Endothelial cell of umbilical vein (primary cell): Measurements from ENCODE around the gene MCF2L. TPM values are rescaled to one million over a fixed set of nuclear protein-coding genes. Genes with fewer than 3 reads are reported as not detected.

Source experiments
- BruUV-seq: library from RNA; stranded (reverse); fragments of 400-500 nt; replicated peaks from 2 replicates; lab custom pipeline; 2021; lab: Mats Ljungman, UMichigan
- CTCF ChIA-PET: fragments of 300-600, 350-600 bp; sonication (Branson Sonifier 250); formaldehyde crosslinking; loops from one replicate; lab custom pipeline; 2021; ENCODE audit warnings: antibody characterized with exemption, inconsistent platforms; lab: Charles Lee
- POLR2A ChIA-PET: fragments of 300-600, 350-600 bp; sonication (Branson Sonifier 250); formaldehyde crosslinking; loops from one replicate; lab custom pipeline; 2021; ENCODE audit warnings: antibody characterized with exemption, inconsistent platforms; lab: Charles Lee
- DNase-seq: peaks from one replicate; pipeline ENCODE4 v3.0.0-alpha.2; 2011; ENCODE audit warnings: low read depth, low spot score
- FAIRE-seq: peaks from 2 replicates; lab custom pipeline; 2011; peaks lifted over from hg19 to GRCh38; lab: Jason Lieb, UNC
- H2AFZ ChIP-seq: 2 replicates; pipeline ENCODE4 v1.6.0; 2012; ENCODE audit warnings: low read depth, low read length, control low read depth, inconsistent platforms
- H3K27ac ChIP-seq: 2 replicates; pipeline ENCODE4 v1.5.1; 2011; ENCODE audit warnings: low read depth, mild to moderate bottlenecking, control low read depth, low read length, moderate library complexity; ENCODE audit not compliant: insufficient read depth
- H3K27me3 ChIP-seq, 2 experiments: 2 replicates each; pipeline versions ENCODE4 v1.6.0 to v1.6.1; 2011; ENCODE audit warnings: low read length in 2 of 2, mixed read lengths in 1 of 2; ENCODE audit not compliant: control insufficient read depth in 2 of 2, insufficient read depth in 2 of 2
- H3K36me3 ChIP-seq, 2 experiments: 2 replicates in 1 of 2; 3 replicates in 1 of 2; pipeline ENCODE4 v1.5.1; 2011; ENCODE audit warnings: low read length in 2 of 2, mild to moderate bottlenecking in 1 of 2, moderate library complexity in 1 of 2; ENCODE audit not compliant: control insufficient read depth in 2 of 2, insufficient read depth in 2 of 2; ENCODE audit errors: extremely low read depth in 1 of 2
- H3K4me1 ChIP-seq: 3 replicates; pipeline ENCODE4 v1.5.1; 2011; ENCODE audit warnings: mild to moderate bottlenecking, low read length; ENCODE audit not compliant: control insufficient read depth, insufficient read depth; ENCODE audit errors: extremely low read depth
- H3K4me2 ChIP-seq: 2 replicates; pipeline ENCODE4 v1.6.1; 2011; ENCODE audit warnings: low read length, control low read depth, mixed read lengths; ENCODE audit not compliant: insufficient read depth
- H3K4me3 ChIP-seq, 3 experiments: fragments of 200-600 bp in 1 of 3; sonication (generic), shearing (Covaris generic) in 1 of 3; replicated peaks in 1 of 3; 2 replicates each; pipeline ENCODE4 v1.5.1; 2011 to 2016; ENCODE audit warnings: control low read depth in 3 of 3, low read length in 3 of 3, mild to moderate bottlenecking in 2 of 3, inconsistent platforms in 1 of 3, low read depth in 1 of 3, moderate library complexity in 1 of 3; ENCODE audit not compliant: insufficient read depth in 1 of 3
- H3K79me2 ChIP-seq: 2 replicates; pipeline ENCODE4 v1.6.0; 2012; ENCODE audit warnings: low read length, inconsistent platforms; ENCODE audit not compliant: control insufficient read depth, insufficient read depth
- H3K9ac ChIP-seq: replicated peaks from 2 replicates; pipeline ENCODE3; 2011; ENCODE audit warnings: low read length, control low read depth; ENCODE audit not compliant: insufficient read depth; ENCODE audit errors: extremely low read depth
- H3K9me1 ChIP-seq: replicated peaks from 3 replicates; pipeline ENCODE4 v1.6.0; 2011; ENCODE audit warnings: mild to moderate bottlenecking, low read length; ENCODE audit not compliant: control insufficient read depth, insufficient read depth; ENCODE audit errors: extremely low read depth
- H3K9me3 ChIP-seq: replicated peaks from 2 replicates; pipeline ENCODE4 v1.5.1; 2012; ENCODE audit warnings: low read length, inconsistent platforms; ENCODE audit not compliant: control insufficient read depth, insufficient read depth
- H4K20me1 ChIP-seq: replicated peaks from 2 replicates; pipeline ENCODE3; 2011; ENCODE audit warnings: mild to moderate bottlenecking, low read length; ENCODE audit not compliant: control insufficient read depth, insufficient read depth; ENCODE audit errors: extremely low read depth
- CTCF ChIP-seq, 2 donors: IDR thresholded peaks; 1 replicate in 1 of 2; 2 replicates in 1 of 2; pipeline ENCODE4 v1.5.1; 2011; ENCODE audit warnings: low read length in 2 of 2, mild to moderate bottlenecking in 2 of 2, moderate library complexity in 2 of 2, control low read depth in 1 of 2, inconsistent platforms in 1 of 2, low read depth in 1 of 2; ENCODE audit not compliant: insufficient read depth in 1 of 2; ENCODE audit errors: extremely low read depth in 1 of 2
- EZH2 ChIP-seq: IDR thresholded peaks from 2 replicates; pipeline ENCODE4 v1.6.1; 2012; ENCODE audit warnings: borderline replicate concordance, low read depth, mild to moderate bottlenecking, moderate library complexity, low read length, inconsistent platforms; ENCODE audit not compliant: severe bottlenecking
- FOS ChIP-seq: IDR thresholded peaks from 2 replicates; pipeline ENCODE4 v1.6.1; 2011; ENCODE audit warnings: mild to moderate bottlenecking, low read length, moderate library complexity, borderline replicate concordance; ENCODE audit not compliant: insufficient read depth
- GATA2 ChIP-seq: IDR thresholded peaks from 2 replicates; pipeline ENCODE4 v1.7.0; 2011; ENCODE audit warnings: low read depth, mild to moderate bottlenecking, moderate library complexity, mixed read lengths, low read length; ENCODE audit not compliant: insufficient read length, insufficient read depth
- JUN ChIP-seq: IDR thresholded peaks from 2 replicates; pipeline ENCODE4 v1.6.1; 2011; ENCODE audit warnings: borderline replicate concordance, low read depth; ENCODE audit not compliant: insufficient read length, insufficient read depth
- MAX ChIP-seq: IDR thresholded peaks from 2 replicates; pipeline ENCODE4 v1.6.1; 2011; ENCODE audit not compliant: insufficient read depth, insufficient read length
- MYC ChIP-seq: IDR thresholded peaks from one replicate; pipeline ENCODE4 v1.6.1; 2011; ENCODE audit warnings: mild to moderate bottlenecking, low read depth, low read length
- POLR2A ChIP-seq: IDR thresholded peaks from 2 replicates; pipeline ENCODE4 v1.6.1; 2012; ENCODE audit warnings: low read depth, mild to moderate bottlenecking, control low read depth, low read length
- POLR2AphosphoS5 ChIP-seq: IDR thresholded peaks from 2 replicates; pipeline ENCODE4 v1.6.1; 2012; ENCODE audit warnings: low read depth, mild to moderate bottlenecking, control low read depth, low read length, moderate library complexity; ENCODE audit not compliant: insufficient read depth
- dilution Hi-C: fragments of 300-500 bp; cut with MboI; formaldehyde crosslinking; loops from one replicate; pipeline ENCODE4 v1.15.0; 2019; ENCODE audit warnings: low sequenced_read_pairs; ENCODE audit not compliant: extremely low pct_ligation_motif_present
- intact Hi-C: fragments of 100-400 bp; cut with micrococcal nuclease; formaldehyde crosslinking; loops from one replicate; pipeline ENCODE4 v1.10.0; 2022
- polyA plus RNA-seq, 4 experiments: library from polyadenylated mRNA; depleted of rRNA in 3 of 4; stranded (reverse) in 3 of 4; unstranded in 1 of 4; fragments of >200 nt; gene quantifications; 2 replicates each; pipeline versions ENCODE4 v1.2.1 to v1.2.3, GENCODE V29; 2011 to 2012; ENCODE audit warnings: missing spikeins in 1 of 4
- total RNA-seq: library from RNA; stranded (reverse); gene quantifications from 2 replicates; pipeline ENCODE4 v1.2.3, GENCODE V29; 2021

MCF2L gene
- total and polyA plus RNA-seq, 2 donors (not counting 3 experiments of a cell fraction or from before 2014, with no cell fraction given) = 0.33 to 0.58 TPM

DNA sequence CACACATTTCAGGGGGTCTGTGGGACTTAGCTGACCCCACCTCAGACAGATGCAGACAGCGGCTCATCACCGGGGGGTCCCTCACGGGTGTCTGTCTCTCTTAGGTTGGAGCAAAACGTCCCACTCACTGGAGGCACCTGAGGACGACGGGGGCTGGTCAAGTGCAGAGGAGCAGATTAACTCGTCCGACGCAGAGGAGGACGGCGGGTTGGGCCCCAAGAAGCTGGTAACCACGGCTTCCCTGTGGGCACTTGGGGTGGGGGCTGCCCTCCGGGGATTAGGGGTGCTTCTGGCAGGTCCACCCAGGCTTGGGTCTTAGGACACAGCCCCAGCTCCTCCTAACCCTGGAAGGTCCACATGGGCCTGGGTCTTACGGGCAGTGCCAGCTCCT is 125.4 kb downstream of the MCF2L start:
- FAIRE-seq (no peak), DNase-seq (no peak)
- TF ChIP-seq POLR2A (no peak), GATA2 (no peak), MAX (no peak), MYC (no peak), CTCF (IDR thresholded peaks at IDR 0.05; ENCODE audit: extremely low read depth in 1 of 2, insufficient read depth in 1 of 2, low read depth in 1 of 2, low read length in 2 of 2) (no peak), FOS (no peak), EZH2 (no peak), POLR2AphosphoS5 (no peak), JUN (no peak)
- intact Hi-C loops (no loop called here), dilution Hi-C loops (no loop called here)
- Histone ChIP-seq H2AFZ (no peak overlapping the region), H3K27me3 (no peaks in the 10 kb centered on the region), H3K4me1 (no peaks in the 10 kb centered on the region), H3K9me1 (no peaks in the 10 kb centered on the region), H3K27ac (no peak overlapping the region), H3K79me2 (no peaks in the 10 kb centered on the region), H4K20me1 (no peaks in the 10 kb centered on the region), H3K4me3 (no peak overlapping the region), H3K9ac (no peak overlapping the region), H3K9me3 (no peaks in the 10 kb centered on the region), H3K36me3 (no peaks in the 10 kb centered on the region), H3K4me2 (no peak overlapping the region)
- POLR2A ChIA-PET = no interaction called here
- no TSS peak for BruUV-seq
- CTCF ChIA-PET = no interaction called here
